CD8-positive, alpha-beta memory T cell (primary cell): Measurements from ENCODE around the gene ADCY7. TPM values are rescaled to one million over a fixed set of nuclear protein-coding genes. Genes with fewer than 3 reads are reported as not detected.

Source experiments
- CTCF ChIA-PET: fragments of 350-600 bp; sonication (Branson Sonifier 250); formaldehyde crosslinking; loops from one replicate; lab custom pipeline; 2021; ENCODE audit warnings: antibody characterized with exemption; lab: Charles Lee
- POLR2A ChIA-PET: fragments of 350-600 bp; sonication (Branson Sonifier 250); formaldehyde crosslinking; loops from one replicate; lab custom pipeline; 2021; ENCODE audit warnings: antibody characterized with exemption; lab: Charles Lee
- DNase-seq, 5 donors: peaks; one replicate each; pipeline versions ENCODE4 v3.0.0 to v3.0.0-alpha.2; 2020 to 2022; ENCODE audit warnings: mixed read lengths in 1 of 5
- H3K27ac ChIP-seq: one replicate; pipeline ENCODE4 v1.7.0; 2013; ENCODE audit warnings: low read depth, mild to moderate bottlenecking, low read length, moderate library complexity
- H3K27me3 ChIP-seq: 2 replicates; pipeline ENCODE4 v1.7.0; 2013; ENCODE audit warnings: low read length, mild to moderate bottlenecking; ENCODE audit not compliant: insufficient read depth, poor library complexity, severe bottlenecking
- H3K36me3 ChIP-seq: 2 replicates; pipeline ENCODE4 v1.7.0; 2013; ENCODE audit warnings: mild to moderate bottlenecking, low read length, moderate library complexity; ENCODE audit not compliant: insufficient read depth
- H3K4me1 ChIP-seq: 2 replicates; pipeline ENCODE4 v1.7.0; 2013; ENCODE audit warnings: mild to moderate bottlenecking, low read length, moderate library complexity; ENCODE audit not compliant: insufficient read depth
- H3K4me3 ChIP-seq: 2 replicates; pipeline ENCODE4 v1.7.0; 2013; ENCODE audit warnings: mild to moderate bottlenecking, low read length
- H3K9me3 ChIP-seq: 2 replicates; pipeline ENCODE4 v1.7.0; 2013; ENCODE audit warnings: mild to moderate bottlenecking, low read length
- H3K27ac Mint-ChIP-seq, 8 donors: one replicate each; pipeline ENCODE4 v1.8.0; 2020 to 2021; ENCODE audit warnings: mixed read lengths in 8 of 8, mild to moderate bottlenecking in 6 of 8, inconsistent platforms in 3 of 8, moderate library complexity in 3 of 8
- H3K27me3 Mint-ChIP-seq, 2 donors: one replicate each; pipeline ENCODE4 v1.8.0; 2020 to 2021; ENCODE audit warnings: mixed read lengths in 2 of 2, mild to moderate bottlenecking in 1 of 2, moderate library complexity in 1 of 2
- H3K36me3 Mint-ChIP-seq, 3 donors: one replicate each; pipeline ENCODE4 v1.8.0; 2020 to 2021; ENCODE audit warnings: mixed read lengths in 3 of 3, inconsistent platforms in 1 of 3, mild to moderate bottlenecking in 1 of 3
- H3K4me1 Mint-ChIP-seq, 3 donors: one replicate each; pipeline ENCODE4 v1.8.0; 2020 to 2021; ENCODE audit warnings: mixed read lengths in 3 of 3, inconsistent platforms in 1 of 3, mild to moderate bottlenecking in 1 of 3
- H3K4me3 Mint-ChIP-seq, 7 donors: one replicate each; pipeline ENCODE4 v1.8.0; 2020 to 2021; ENCODE audit warnings: mixed read lengths in 7 of 7, mild to moderate bottlenecking in 6 of 7, moderate library complexity in 4 of 7, inconsistent platforms in 2 of 7
- H3K9me3 Mint-ChIP-seq, 5 donors: one replicate each; pipeline ENCODE4 v1.8.0; 2020 to 2022; ENCODE audit warnings: mixed read lengths in 5 of 5, mild to moderate bottlenecking in 3 of 5, moderate library complexity in 2 of 5, inconsistent platforms in 1 of 5
- polyA plus RNA-seq: library from polyadenylated mRNA; unstranded; fragments of 300-500 nt; fragmentation: Illumina TruSeq; gene quantifications from one replicate; pipeline ENCODE4 v1.2.3, GENCODE V29; 2021
- total RNA-seq, 2 experiments: library from RNA; stranded (reverse); gene quantifications; one replicate each; pipeline ENCODE4 v1.2.3, GENCODE V29; 2021

The ADCY7 gene
- total and polyA plus RNA-seq, 3 experiments from 2014 or later = 76.6 to 88.1 (median 83.4) TPM

- Mint-ChIP-seq H3K36me3 (peaks cover 0 to 21% (median 0%) of the 10 kb centered on the region in 3 donors), H3K9me3 (no peaks in the 10 kb centered on the region), H3K4me1 (peaks cover 93 to 100% (median 93%) of the 10 kb centered on the region in 3 donors), H3K27ac (peak overlapping the region; percentile 94 to 99 (median 98)), H3K27me3 (no peaks in the 10 kb centered on the region), H3K4me3 (peak overlapping the region; percentile 85 to 97 (median 90))
- ChIA-PET POLR2A (interaction anchor here (0.5 to 3.4 kb wide), 6 partner anchors 8 to 468 kb away, joined by 4 to 24 read pairs (median 6); partner anchors contain the start of genes ADCY7 and CYLD), CTCF (interaction anchor here (1.1 to 6.9 kb wide), 12 partner anchors 10 to 391 kb away, joined by 3 to 48 read pairs (median 6); partner anchors contain the start of genes ADCY7 and CNEP1R1)
- peak in 2 of 5 donors; percentile 40 to 57 for DNase-seq
- H3K36me3 ChIP-seq = no peaks in the 10 kb centered on the region
- peak overlapping the region; percentile 66 for H3K27ac ChIP-seq
- no peaks in the 10 kb centered on the region for H3K27me3 ChIP-seq
- peaks cover 98% of the 10 kb centered on the region for H3K4me1 ChIP-seq
- peak overlapping the region; percentile 67 for H3K4me3 ChIP-seq
- H3K9me3 ChIP-seq = no peaks in the 10 kb centered on the region
These were observed 7.6 kb downstream of the ADCY7 start for GRCh38 chr16:50273888-50274325.

- peaks cover 93 to 100% (median 93%) of the 10 kb centered on the region in 3 donors for H3K4me1 Mint-ChIP-seq
- H3K27me3 ChIP-seq = no peaks in the 10 kb centered on the region
- H3K27me3 Mint-ChIP-seq = no peaks in the 10 kb centered on the region
- H3K27ac ChIP-seq = peak overlapping the region; percentile 77
- H3K4me3 Mint-ChIP-seq = peak overlapping the region; percentile 85 to 97 (median 90)
- H3K4me1 ChIP-seq = peaks cover 98% of the 10 kb centered on the region
- H3K27ac Mint-ChIP-seq = peak overlapping the region; percentile 94 to 99 (median 98)
- no peaks in the 10 kb centered on the region for H3K36me3 ChIP-seq
- DNase-seq = peak; percentile 43 to 77 (median 64)
- no peaks in the 10 kb centered on the region for H3K9me3 Mint-ChIP-seq
- H3K4me3 ChIP-seq = peak overlapping the region; percentile 84
- H3K9me3 ChIP-seq = no peaks in the 10 kb centered on the region
- POLR2A ChIA-PET = interaction anchor here (0.9 to 3.4 kb wide), 6 partner anchors 8 to 499 kb away, joined by 3 to 24 read pairs (median 6); partner anchors contain the start of genes ADCY7, CYLD and HEATR3
- CTCF ChIA-PET = interaction anchor here (0.7 to 6.9 kb wide), 13 partner anchors 10 to 532 kb away, joined by 3 to 48 read pairs (median 5); partner anchors contain the start of genes ADCY7 and CNEP1R1
- peaks cover 0 to 21% (median 0%) of the 10 kb centered on the region in 3 donors for H3K36me3 Mint-ChIP-seq
These were observed 8.2 kb downstream of the ADCY7 start for GRCh38 chr16:50274326-50275097.

GRCh38 chr16:50275098-50275415 is 8.7 kb downstream of the ADCY7 start:
- DNase-seq = peak in 1 of 5 donors; percentile 42
- Mint-ChIP-seq H3K4me3 (peak overlapping the region; percentile 85 to 97 (median 90)), H3K27me3 (no peaks in the 10 kb centered on the region), H3K4me1 (peaks cover 93 to 100% (median 93%) of the 10 kb centered on the region in 3 donors), H3K27ac (peak overlapping the region; percentile 94 to 99 (median 98)), H3K9me3 (no peaks in the 10 kb centered on the region), H3K36me3 (peaks cover 0 to 21% (median 2%) of the 10 kb centered on the region in 3 donors)
- H3K27me3 ChIP-seq = no peaks in the 10 kb centered on the region
- ChIA-PET POLR2A (interaction anchor here (0.9 to 3.4 kb wide), 5 partner anchors 9 to 498 kb away, joined by 3 to 24 read pairs (median 6); partner anchors contain the start of genes ADCY7, CYLD and HEATR3), CTCF (interaction anchor here (0.7 to 6.9 kb wide), 11 partner anchors 9 to 531 kb away, joined by 3 to 48 read pairs (median 5); partner anchors contain the start of genes ADCY7 and CNEP1R1)
- H3K4me3 ChIP-seq = peak overlapping the region; percentile 84
- H3K4me1 ChIP-seq = peaks cover 98% of the 10 kb centered on the region
- no peaks in the 10 kb centered on the region for H3K9me3 ChIP-seq
- peak overlapping the region; percentile 77 for H3K27ac ChIP-seq
- H3K36me3 ChIP-seq = no peaks in the 10 kb centered on the region

GRCh38 chr16:50275428-50276325 is 9.3 kb downstream of the ADCY7 start:
- POLR2A ChIA-PET = interaction anchor here (0.9 to 3.4 kb wide), 5 partner anchors 9 to 498 kb away, joined by 3 to 24 read pairs (median 6); partner anchors contain the start of genes ADCY7, CYLD and HEATR3
- H3K4me1 ChIP-seq = peaks cover 97% of the 10 kb centered on the region
- H3K27me3 ChIP-seq = no peaks in the 10 kb centered on the region
- H3K27me3 Mint-ChIP-seq = no peaks in the 10 kb centered on the region
- H3K9me3 Mint-ChIP-seq = no peaks in the 10 kb centered on the region
- H3K27ac Mint-ChIP-seq = peak overlapping the region; percentile 94 to 99 (median 98)
- peaks cover 93 to 100% (median 93%) of the 10 kb centered on the region in 3 donors for H3K4me1 Mint-ChIP-seq
- H3K4me3 Mint-ChIP-seq = peak overlapping the region; percentile 85 to 97 (median 90)
- DNase-seq = peak in 1 of 5 donors; percentile 40
- H3K4me3 ChIP-seq = peak overlapping the region; percentile 84
- H3K27ac ChIP-seq = peak overlapping the region; percentile 8
- no peaks in the 10 kb centered on the region for H3K36me3 ChIP-seq
- CTCF ChIA-PET = interaction anchor here (1.1 to 6.9 kb wide), 10 partner anchors 8 to 390 kb away, joined by 3 to 48 read pairs (median 10); partner anchors contain the start of genes ADCY7 and CNEP1R1
- peaks cover 0 to 17% (median 3%) of the 10 kb centered on the region in 3 donors for H3K36me3 Mint-ChIP-seq
- no peaks in the 10 kb centered on the region for H3K9me3 ChIP-seq

- H3K27ac ChIP-seq = no peak overlapping the region
- POLR2A ChIA-PET = no interaction called here
- H3K4me3 Mint-ChIP-seq = peak overlapping the region in 6 of 7 donors; percentile 25 to 90 (median 48)
- H3K4me1 Mint-ChIP-seq = peaks cover 90 to 100% (median 93%) of the 10 kb centered on the region in 3 donors
- no peaks in the 10 kb centered on the region for H3K36me3 ChIP-seq
- no peak overlapping the region for H3K4me3 ChIP-seq
- CTCF ChIA-PET = interaction anchor here (1.4 to 3.2 kb wide), 2 partner anchors 34 to 389 kb away, joined by 4 to 14 read pairs; no protein-coding TSS in a partner anchor
- H3K4me1 ChIP-seq = peaks cover 97% of the 10 kb centered on the region
- H3K27ac Mint-ChIP-seq = peak overlapping the region in 7 of 8 donors; percentile 88 to 99 (median 98)
- H3K27me3 Mint-ChIP-seq = no peaks in the 10 kb centered on the region
- no peaks in the 10 kb centered on the region for H3K9me3 ChIP-seq
- DNase-seq = no peak
- no peaks in the 10 kb centered on the region for H3K27me3 ChIP-seq
- H3K36me3 Mint-ChIP-seq = peaks cover 0 to 15% (median 3%) of the 10 kb centered on the region in 3 donors
- H3K9me3 Mint-ChIP-seq = no peaks in the 10 kb centered on the region
These were observed 9.9 kb downstream of the ADCY7 start for GRCh38 chr16:50276326-50276640.

- Mint-ChIP-seq H3K36me3 (peaks cover 0 to 9% (median 3%) of the 10 kb centered on the region in 3 donors), H3K27ac (peak overlapping the region; percentile 88 to 99 (median 95)), H3K4me1 (peaks cover 88 to 100% (median 94%) of the 10 kb centered on the region in 3 donors), H3K9me3 (no peaks in the 10 kb centered on the region), H3K4me3 (peak overlapping the region; percentile 75 to 91 (median 77)), H3K27me3 (no peaks in the 10 kb centered on the region)
- POLR2A ChIA-PET = interaction anchor here (0.9 to 1.1 kb wide), 2 partner anchors 37 to 126 kb away, joined by 3 to 5 read pairs; no protein-coding TSS in a partner anchor
- no peaks in the 10 kb centered on the region for H3K9me3 ChIP-seq
- H3K4me1 ChIP-seq = peaks cover 97% of the 10 kb centered on the region
- DNase-seq = peak in 1 of 5 donors; percentile 27
- H3K27ac ChIP-seq = no peak overlapping the region
- peak overlapping the region; percentile 6 for H3K4me3 ChIP-seq
- CTCF ChIA-PET = interaction anchor here (0.8 to 2.0 kb wide), 4 partner anchors 9 to 470 kb away, joined by 3 to 8 read pairs (median 4); no protein-coding TSS in a partner anchor
- H3K36me3 ChIP-seq = no peaks in the 10 kb centered on the region
- H3K27me3 ChIP-seq = no peaks in the 10 kb centered on the region
These were observed 10.6 kb downstream of the ADCY7 start for GRCh38 chr16:50276801-50277555.
